AG09319 (cell line): Measurements from ENCODE around the gene ERICH6.

Experiments used
- DNase-seq: peaks from one replicate; pipeline ENCODE4 v3.0.0-alpha.2; 2010; ENCODE audit warnings: low read depth; ENCODE audit errors: extremely low read depth
- CTCF ChIP-seq: IDR thresholded peaks from 2 replicates; pipeline ENCODE4 v1.5.1; 2011; ENCODE audit warnings: low read depth, mild to moderate bottlenecking, inconsistent platforms, low read length, moderate library complexity

Gene ERICH6

GRCh38 chr3:150680562-150680961, 23.2 kb downstream of the ERICH6 start:
- DNase-seq, result no peak
- TF ChIP-seq CTCF, result no peak

- no peak for DNase-seq
- TF ChIP-seq CTCF, result no peak
These were observed 28.1 kb downstream of the ERICH6 start for GRCh38 chr3:150675587-150675986.

GRCh38 chr3:150673966-150674365, 29.8 kb downstream of the ERICH6 start:
- no peak for DNase-seq
- TF ChIP-seq CTCF, result no peak

GRCh38 chr3:150666167-150666566, 37.6 kb downstream of the ERICH6 start:
- DNase-seq, result no peak
- no peak for TF ChIP-seq CTCF

GRCh38 chr3:150663461-150663860, 40.3 kb downstream of the ERICH6 start:
- DNase-seq, result no peak
- TF ChIP-seq CTCF, result no peak

- TF ChIP-seq CTCF, result no peak
- no peak for DNase-seq
These were observed 41.1 kb downstream of the ERICH6 start for GRCh38 chr3:150662410-150663200.

- no peak for DNase-seq
- no peak for TF ChIP-seq CTCF
These were observed 47.4 kb downstream of the ERICH6 start for GRCh38 chr3:150656316-150656715.
